HTR-8/SVneo (cell line): ENCODE results near the gene CSNK2B.
A peak's percentile ranks its signal among the peaks of the same experiment; 100 is the strongest.
"Not testable (repeated sequence)": the region's sequence is repeated elsewhere in the genome, so short reads cannot be mapped to it uniquely, and the experiment has no call there.

Source experiments
- DNase-seq: peaks from one replicate; pipeline ENCODE4 v3.0.0; 2011; ENCODE audit warnings: low spot score, mixed read lengths; ENCODE audit not compliant: insufficient read length
- FAIRE-seq: peaks from 2 replicates; lab custom pipeline; 2011; peaks lifted over from hg19 to GRCh38; lab: Jason Lieb, UNC

CSNK2B gene

DNA sequence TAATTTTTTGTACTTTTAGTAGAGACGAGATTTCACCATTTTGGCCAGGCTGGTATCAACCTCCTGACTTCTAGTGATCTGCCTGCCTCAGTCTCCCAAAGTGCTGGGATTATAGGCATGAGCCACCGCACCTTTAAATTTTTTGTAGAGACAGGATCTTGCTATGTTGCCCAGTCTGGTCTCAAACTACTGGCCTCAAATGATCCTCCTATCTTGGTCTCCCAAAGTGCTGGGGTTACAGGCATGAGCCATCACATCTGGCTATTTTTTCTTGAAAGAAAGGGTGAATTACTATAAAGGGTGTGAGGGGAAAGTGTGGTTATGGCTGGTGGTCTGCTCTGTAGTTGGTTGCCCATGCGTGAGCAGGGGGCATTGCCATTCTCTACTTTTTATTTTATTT lies 42.3 kb downstream of the CSNK2B start:
- DNase-seq (no peak), FAIRE-seq (no peak)

DNA sequence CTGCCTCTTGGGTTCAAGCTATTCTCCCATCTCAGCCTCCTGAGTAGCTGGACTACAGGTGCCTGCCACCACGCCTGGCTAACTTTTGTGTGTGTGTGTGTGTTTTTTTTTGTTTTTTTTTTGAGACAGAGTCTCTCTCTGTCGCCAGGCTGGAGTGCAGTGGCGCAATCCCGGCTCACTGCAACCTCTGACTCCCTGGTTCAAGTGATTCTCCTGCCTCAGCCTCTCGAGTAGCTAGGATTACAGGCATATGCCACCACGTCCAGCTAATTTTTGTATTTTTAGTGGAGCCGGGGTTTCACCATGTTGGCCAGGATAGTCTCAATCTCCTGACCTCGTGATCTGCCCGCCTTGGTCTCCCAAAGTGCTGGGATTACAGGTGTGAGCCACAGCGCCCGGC lies 43.3 kb downstream of the CSNK2B start:
- not testable (repeated sequence) for FAIRE-seq, DNase-seq

DNA sequence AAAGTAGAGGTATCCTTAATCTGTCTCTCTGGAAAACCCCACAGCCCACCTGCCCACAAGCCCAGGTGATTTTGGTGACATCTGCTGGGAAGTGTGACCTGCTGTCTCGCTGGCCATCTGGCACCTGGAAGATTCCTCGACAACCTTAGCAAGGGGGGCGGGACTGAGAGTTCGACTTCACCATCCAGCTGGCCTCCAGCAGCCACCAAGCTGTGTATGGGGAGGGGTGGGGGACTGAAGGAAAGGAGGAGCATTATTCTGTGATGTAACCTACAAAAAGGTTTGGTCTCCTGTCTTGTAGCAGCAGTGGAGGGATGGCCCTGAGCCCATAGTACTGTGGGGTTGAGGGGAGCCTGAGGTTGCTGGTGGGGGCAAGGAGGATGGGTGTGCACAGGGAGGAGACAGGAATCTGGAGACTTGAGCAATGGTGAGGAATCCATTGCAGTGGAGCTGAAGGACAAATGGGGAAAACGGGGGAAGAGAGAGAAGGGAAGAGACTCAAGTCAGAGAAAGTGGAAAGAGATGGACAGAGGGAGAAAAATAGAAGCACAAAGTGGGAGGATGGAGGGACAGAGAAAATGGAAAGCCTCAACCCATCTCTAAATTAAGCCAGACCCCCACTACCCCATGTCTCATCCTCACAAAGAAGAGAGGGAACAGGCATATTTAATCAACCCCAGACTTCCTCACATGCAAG lies 44.8 kb downstream of the CSNK2B start:
- no peak for DNase-seq
- FAIRE-seq, result no peak

DNA sequence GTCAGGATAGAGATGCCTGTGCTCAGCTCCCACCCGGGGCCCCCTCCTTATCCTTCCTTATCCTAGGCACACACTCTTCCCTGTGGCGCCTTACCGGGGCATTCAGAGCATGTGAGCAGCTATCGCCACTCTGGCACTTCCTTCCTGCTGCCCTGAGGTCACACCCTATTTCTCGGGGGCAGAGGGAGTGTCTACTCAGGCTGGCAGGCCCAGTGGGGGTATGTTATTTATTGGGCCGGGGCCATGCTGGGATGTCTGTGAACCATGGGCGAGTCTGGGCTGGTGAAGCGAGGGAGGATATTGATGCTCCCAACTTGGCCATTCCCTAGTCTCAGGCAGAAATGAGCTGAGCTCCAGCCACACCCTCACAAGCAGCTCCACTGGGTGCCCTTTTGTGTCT lies 45.4 kb downstream of the CSNK2B start:
- DNase-seq (no peak), FAIRE-seq (no peak)

GRCh38 chr6:31712296-31712695 lies 46.4 kb downstream of the CSNK2B start:
- DNase-seq (no peak), FAIRE-seq (peak; percentile 54)

GRCh38 chr6:31713465-31713864 lies 47.6 kb downstream of the CSNK2B start:
- DNase-seq (no peak), FAIRE-seq (no peak)

DNA sequence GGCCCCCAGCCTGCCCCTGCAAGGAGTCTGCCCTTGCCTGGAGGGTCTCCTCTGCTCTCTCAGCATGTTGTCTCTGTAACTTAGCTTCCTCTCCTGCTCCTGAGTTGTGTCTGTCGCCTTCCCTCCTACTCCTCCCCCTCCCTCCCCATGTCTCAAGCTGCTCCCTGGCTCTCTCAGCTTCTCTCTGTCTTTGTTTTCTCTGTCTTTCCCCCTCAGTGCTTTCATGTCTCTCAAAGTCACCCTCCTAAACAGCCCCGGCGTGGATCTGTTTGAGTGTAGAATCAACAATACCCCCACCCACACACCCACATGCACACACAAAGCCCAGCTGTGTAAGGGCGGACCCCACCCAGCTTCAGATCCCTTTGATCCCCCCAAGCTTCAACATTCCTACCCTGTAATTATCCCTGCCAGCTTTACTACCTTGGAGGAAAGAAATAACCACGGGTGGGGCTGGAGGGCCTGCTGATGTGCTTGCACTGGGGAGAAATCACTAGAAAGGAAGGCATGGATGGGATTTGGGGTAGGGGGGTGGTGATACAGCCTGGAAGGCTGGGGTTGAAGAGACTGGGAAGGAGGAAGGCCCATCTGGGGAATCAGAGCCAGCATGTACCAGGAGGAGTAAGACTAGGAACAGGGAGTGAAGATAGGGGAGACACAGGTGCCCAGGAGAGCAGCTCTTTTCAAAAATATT lies 48.3 kb downstream of the CSNK2B start:
- FAIRE-seq (no peak), DNase-seq (no peak)

DNA sequence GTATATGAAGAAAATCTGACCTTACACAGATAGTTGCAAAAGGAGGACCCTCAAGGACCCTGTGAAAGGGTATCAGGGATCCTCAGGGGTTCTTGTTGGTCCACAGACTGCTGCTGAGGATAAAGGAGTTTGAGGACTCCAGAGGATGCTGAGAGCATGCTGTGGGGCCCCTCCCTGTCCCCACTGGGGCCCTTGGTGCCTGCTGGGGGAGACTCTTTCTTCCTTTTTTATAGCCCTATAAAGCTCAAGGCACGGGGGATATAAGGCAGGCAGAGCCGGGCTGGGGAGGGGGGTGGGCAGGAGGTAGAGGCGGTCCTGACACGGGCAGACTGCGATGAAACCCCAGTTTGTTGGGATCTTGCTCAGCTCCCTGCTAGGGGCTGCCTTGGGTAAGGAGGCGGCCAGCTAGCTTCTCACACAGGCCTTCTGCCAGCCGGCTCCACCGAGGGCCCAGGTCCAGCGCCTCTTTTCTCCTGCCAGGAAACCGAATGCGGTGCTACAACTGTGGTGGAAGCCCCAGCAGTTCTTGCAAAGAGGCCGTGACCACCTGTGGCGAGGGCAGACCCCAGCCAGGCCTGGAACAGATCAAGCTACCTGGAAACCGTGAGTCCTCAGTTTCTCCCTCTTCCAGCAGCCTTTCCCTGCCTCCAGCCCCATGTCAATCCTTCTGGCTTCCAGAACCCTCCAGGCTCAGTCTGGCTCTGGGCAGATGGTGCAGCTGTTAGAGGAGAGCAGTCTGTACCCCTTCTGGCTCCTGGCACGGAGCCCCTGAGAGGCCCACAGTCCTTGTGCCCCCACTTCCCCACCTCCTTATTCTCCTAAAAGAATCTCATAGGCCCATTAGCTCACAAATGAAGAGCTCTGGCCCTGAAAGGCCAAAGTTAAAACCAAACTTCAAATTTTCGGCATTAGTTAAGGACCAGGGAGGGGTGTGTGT lies 49.4 kb downstream of the CSNK2B start, which contains the start of gene LY6G6D:
Gene LY6G6D (plus strand): TSS at position 327 of the 937 bp plus-strand sequence. CDS start 8 bp downstream, at position 335.
- no peak for FAIRE-seq
- DNase-seq, result no peak

- FAIRE-seq (peak; percentile 4), DNase-seq (no peak)
These were observed 51.8 kb downstream of the CSNK2B start for GRCh38 chr6:31717499-31718222.

GRCh38 chr6:31718265-31718664 lies 52.4 kb downstream of the CSNK2B start:
- DNase-seq (no peak), FAIRE-seq (no peak)

- FAIRE-seq (no peak), DNase-seq (no peak)
These were observed 53.1 kb downstream of the CSNK2B start for GRCh38 chr6:31719001-31719400.
